NCI-H460 (cell line): Measurements from ENCODE around the gene EDC3. TPM values are rescaled to one million over a fixed set of nuclear protein-coding genes. Genes with fewer than 3 reads are reported as not detected.
"Not testable (repeated sequence)": the region's sequence is repeated elsewhere in the genome, so short reads cannot be mapped to it uniquely, and the experiment has no call there.

Experiments used
- DNase-seq: peaks from one replicate; pipeline ENCODE4 v3.0.0-alpha.2; 2016; ENCODE audit warnings: low read depth; ENCODE audit errors: extremely low read depth
- total RNA-seq: library from RNA; depleted of rRNA; stranded (reverse); fragments of >200 nt; shearing (Covaris generic); gene quantifications from 2 replicates; pipeline ENCODE4 v1.2.3, GENCODE V29; 2014

EDC3 gene
- total RNA-seq, 1 experiment from 2014 or later, result 10.3 TPM

DNA sequence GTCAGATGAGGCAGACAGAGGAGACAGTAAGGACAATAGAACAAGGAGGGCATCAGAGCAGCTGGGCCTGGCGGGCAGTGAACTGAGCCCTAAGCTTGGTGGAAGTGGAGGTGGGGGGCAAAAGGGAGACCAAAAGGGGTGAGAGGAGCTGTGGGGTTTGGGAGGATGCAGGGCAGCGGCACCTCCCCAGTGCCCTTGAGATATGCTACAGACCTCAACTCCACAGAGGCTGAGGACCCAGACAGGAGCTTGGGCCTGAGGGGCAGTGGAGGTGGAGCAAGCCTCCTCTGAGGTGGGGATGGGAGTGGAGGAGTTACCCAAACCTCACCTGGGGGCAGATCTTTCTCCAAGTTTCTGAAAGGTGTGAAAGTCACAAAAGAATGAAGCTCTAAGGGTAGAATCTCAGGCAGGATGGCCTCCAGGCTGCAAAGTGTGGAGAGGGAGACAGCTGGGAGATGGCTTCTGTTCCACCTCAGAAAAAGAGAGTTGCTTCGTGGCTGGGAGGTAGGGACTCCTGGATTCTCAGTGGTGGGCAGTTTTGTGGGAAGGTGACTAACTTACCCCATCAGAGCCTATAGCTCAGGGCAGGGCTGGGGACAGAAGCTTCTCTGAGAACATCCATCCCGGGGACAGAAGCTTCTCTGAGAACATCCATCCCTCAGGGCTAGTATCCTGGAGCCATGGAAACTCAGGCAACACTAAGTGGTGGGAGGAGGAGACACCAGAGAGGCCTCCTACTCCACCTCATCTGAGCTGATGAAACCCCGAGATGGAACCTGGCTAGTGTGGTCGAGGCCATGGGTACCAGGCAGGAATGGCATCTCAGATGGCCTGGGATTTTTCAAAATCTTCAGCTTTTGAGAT is 82.5 kb downstream of the EDC3 start:
- no peak for DNase-seq

DNA sequence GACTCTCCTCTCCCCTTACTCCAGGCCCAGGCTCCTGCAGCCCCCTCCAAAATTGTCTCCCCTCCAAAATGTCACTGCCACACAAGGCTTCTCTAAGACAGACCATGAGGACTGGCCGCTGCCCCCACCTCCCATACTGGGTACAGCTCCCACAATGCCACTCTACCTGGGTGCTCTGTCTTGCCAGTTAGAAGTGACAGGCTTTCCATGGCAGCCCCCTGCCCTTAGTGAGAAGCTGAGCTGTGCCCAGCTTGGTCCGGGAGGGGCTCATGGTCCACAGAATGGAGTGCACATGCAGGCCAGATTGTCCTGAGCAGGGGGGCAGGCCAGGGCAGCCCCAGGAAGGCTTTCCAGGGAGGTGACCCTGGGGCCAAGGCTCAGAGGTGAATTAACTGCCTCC is 83.1 kb downstream of the EDC3 start:
- DNase-seq, result no peak

DNA sequence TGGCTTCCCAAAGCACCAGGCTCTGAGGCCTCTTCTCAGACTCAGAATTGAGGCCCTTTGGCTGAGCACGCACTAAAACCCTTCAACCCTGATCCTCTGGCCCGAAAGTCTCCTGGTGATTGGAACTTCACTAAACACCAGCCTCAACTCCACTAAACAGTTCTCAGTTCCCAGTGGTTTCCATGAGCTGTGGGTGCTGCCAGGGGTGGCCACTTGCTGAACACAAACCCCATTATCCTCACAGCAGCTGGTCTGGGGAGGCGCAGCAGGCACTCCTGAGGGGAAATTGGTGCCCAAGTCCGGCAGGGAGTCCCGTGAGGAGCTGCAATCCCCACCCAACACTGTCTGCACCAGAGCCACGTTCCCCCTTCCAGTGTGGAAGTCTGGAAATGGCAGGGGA is 84.0 kb downstream of the EDC3 start:
- no peak for DNase-seq

DNA sequence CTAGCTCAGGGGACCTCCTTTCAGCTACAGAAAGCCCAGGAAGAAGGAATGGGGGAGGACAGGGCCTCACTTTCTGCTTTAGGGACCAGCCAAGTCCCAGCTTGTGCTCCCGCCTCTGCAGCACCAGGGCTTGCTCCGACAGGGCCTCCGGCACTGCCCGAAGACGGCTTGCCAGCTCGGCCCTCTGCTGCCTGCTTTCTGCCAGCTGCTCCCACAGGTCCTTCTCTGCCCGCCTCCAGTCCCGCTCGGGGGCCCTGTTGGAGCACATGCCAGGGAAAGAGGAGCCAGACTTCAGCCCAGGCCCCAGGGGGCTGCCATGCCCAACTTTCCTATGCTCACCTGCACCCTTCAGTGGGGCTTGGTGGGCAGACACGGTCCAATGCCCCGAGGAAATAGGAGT is 84.5 kb downstream of the EDC3 start:
- DNase-seq, result no peak

DNA sequence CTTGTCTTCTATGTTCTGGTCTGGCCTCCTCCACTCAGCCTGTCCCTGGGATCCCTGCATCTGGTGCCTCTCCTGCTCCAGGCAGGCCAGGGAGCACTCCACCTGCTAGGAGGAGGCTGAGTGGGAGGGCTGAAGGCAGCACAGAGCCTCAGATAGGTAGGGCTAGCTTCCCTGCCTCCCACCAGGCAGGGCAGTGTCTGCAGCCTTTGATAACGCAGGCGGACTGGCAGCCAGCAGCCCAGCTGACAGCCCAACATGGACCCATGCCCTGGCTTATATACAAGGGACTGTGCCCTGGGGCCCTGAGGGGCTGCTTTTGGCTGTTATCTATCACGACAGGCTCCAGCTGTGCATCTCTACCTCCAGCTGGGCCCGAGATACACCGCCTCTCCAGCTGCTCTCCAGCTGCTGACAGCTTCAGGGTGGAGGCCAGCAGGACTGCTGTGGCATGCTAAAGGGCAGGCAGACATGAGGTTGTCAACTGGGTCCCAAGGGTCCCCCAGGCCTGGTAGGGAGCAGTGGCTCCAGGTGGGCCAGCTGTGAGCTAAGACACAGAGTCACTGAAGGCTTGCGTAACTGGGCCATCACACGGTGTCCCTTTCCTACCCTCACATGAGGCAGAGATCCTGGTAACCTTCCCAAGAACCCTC is 85.4 kb downstream of the EDC3 start:
- no peak for DNase-seq

DNA sequence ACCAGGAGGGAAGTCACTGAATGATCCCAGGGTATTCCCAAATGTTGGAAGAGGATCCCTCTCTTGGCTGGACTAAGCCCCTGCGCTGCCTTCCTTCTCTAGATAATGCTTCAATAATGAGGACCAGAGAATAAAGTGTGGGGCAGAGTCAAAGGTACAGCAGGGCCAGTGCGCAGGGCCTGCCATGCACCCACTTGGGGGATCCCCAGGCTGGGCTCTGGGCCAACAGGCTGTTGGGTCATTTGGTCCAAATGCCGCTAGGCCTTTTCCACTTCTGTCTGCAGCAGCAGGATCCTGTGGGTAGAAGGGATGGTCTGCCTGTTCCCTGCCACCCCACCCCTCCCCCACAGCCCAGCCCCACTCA is 85.9 kb downstream of the EDC3 start:
- no peak for DNase-seq

DNA sequence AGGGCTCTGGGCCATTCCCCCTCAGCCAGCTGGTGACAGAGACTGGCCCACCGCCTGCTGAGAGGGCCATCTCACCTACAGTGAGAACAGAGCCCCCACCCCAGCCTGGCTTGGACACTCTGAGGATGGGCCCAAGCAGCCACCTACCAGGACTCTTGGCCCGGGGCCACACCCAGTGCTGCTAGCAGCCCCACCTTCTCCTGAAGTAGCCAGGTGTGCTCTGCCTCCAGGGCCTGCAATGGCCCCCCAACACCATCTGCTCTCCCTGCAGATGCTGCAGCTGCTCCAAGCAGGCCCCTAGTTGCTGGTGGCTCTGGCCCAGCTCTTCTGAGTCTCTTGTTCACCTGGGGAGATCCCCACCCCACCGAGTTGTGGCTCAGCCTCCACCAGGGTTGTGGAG is 87.0 kb downstream of the EDC3 start:
- DNase-seq, result no peak

DNA sequence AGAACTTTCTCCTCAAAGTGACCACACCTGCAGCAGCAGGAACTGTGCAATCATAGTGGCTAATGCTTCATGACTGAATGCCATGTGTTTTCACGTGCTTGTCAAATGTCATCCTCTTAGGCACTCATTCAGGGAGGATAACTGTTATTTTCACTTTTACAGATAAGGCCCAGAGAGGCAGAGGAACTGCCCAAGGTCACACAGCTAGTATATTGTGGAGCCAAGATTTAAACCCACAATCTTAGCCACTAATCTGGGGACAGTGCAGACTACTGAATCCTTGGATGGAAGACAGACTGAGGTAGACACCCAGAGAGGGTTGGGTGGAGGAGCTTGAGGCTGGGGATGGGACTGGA is 90.1 kb downstream of the EDC3 start:
- no peak for DNase-seq

DNA sequence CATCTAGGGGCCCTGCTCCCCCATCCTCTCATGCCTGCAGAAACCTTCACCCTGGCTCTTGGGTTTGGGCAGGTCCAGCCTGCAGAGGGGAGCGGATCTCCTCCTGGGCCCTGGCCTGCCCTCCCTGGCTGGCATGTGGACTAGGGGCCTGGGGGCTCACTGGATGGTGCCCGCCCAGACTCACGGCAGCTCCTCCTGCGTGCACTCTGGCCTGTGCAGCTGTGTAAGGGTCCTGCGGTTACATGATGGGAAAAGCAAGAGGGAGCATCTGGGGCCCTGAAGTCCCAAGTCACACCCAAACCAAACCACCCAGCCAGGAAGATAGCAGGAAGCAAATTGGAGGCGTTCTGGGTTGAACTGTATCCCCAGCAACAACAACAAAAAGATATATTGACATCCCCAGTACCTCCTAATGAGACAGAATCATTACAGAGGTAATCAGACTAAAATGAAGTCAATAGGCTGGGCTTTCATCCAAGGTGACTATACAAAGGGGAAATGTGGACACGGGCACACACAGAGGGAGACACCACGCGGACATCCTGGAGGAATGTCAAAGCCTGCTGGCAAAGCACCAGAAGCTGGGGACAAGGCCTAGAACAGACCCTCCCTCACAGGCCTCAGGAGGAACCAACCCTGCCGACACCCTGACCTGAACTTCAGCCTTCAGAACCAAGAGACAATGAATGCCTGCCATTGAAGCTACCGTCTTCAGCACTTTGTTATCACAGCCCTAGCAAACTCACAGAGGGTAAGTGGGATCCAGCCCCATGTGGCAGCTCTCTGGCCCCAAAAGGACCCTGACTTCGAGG is 90.6 kb downstream of the EDC3 start:
- no peak for DNase-seq

DNA sequence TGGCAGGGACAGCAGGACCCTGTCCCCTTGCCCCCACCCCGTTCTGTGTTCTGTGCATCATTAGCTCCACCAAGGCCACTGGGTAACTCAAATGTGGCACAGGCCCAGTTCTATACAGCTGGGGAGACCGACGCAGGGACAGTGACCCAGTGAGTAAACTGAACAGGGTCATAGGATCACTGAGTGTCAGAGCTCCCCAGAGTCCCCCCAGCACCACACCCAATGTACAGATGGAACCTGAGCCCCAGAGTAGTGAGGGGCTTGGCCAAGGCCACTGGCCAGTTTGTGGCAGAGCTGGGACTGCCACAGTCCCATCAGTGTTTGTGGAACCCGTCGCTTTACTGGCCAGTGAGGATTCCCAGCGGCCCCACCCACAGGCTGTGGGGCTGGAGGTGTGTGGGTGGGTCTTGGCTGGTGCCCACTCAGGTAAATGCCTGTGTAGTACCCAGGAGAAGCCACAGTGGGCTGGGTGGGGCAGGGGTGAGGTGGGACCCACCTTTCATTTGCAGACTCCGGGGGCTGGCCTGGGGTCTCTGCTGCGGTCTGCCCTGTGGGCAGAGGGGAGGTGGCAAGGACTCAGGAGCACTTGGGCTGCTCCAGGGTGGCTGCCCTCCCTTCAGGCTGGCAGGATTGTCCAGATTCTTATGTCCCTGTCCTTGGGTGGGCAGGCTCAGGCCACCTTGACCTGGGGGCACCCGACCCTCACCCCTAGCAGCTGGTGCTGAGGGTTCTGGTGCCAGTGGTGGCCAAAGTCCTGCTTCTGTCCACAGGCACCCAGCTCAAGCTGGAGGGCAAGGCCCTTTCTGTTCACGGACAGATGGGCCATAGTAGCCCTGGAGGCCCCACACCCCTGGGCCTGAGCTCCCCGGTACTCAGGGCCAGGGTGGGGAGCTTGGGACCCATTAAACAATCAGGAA is 91.8 kb downstream of the EDC3 start:
- no peak for DNase-seq

DNA sequence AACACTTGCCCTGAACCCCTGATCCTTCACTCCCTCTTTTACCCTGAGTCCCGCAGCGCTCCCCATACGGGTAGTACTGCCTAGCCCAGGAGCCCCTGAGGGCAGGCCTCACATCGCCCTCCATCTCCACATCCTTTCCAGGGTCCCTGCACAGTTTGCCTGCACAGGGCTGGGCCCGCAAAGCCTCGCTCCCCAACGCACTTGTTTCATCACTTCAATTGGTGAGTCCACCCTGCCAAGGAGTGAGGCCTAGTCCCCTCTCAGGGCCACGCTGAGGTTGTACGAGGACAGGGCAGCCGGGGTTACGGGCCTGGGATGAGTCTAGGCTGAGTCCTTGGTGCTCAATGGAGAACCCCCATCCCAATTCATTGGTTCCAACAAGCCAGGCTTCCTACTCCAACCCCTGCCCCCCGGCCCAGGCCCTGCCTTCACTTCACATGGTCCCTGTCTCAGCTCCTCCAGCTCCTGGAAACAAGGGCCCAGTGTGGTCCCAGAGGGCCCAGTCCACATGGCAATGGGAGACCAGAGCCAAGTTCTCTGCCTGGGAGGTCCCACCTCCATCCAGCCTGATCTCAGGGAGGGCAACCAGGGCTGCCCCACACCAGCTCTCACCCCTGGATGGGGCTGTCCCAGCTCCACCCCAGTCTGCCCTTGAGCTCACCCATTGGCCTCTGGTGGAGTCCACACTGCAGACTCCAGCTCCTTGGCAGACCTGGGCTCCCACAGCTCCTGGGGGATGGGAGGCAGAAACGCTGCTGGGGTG is 92.6 kb downstream of the EDC3 start:
- no peak for DNase-seq

DNA sequence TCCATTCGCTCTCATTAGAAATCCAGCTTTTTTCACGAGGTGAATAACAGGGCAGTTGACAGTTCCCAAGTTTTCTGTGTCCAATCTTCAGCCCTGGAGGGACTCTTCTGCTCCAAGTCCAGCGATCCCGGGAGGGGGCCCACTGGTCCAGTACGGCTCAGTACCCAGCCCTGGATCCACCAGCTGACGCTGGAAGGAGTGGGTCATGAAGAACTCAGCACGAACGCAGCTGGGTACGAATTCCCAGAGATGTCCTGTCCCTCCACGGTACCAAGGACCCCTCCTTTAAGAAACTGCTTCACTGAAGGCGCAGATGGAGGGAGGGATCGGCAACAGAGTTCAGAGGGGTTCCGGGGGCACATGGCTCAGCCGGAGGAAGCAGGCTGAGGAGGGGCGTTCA is 96.7 kb downstream of the EDC3 start:
- DNase-seq, result no peak

DNA sequence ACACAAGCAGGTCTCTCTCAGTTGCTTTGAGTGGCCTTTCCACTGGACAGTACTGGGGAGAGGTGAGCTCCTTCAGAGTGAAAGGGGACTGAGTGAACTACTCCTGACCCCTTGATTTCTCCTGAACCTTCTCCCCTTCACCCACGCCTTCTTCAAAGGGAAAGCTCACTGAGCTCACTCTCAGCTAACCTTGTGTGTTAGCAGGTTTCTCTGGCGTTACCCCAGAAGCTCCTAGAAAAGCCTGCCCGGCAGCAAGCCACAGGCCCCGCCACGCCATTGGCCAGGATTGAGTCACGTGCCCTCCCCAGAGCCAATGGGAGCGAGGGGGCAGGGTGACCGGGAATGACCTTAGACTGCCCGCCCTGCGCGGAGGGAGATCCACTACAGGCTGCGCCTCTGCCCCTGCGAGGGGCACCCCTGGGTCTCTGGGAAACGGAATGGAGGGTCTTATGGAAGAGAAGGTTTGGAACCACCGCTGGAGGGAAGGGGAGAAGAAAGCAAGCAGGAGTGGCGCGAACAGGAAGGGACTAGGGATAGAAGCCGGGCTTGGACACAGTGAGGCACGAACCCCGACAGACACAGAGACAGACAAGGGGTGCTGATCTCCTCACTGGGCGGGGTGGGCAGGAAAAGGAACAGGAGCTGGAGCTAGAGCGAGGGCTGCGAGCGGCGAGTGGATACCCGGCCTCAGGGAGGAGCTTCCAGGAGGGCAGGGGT is 97.5 kb downstream of the EDC3 start:
- DNase-seq, result peak; percentile 83

DNA sequence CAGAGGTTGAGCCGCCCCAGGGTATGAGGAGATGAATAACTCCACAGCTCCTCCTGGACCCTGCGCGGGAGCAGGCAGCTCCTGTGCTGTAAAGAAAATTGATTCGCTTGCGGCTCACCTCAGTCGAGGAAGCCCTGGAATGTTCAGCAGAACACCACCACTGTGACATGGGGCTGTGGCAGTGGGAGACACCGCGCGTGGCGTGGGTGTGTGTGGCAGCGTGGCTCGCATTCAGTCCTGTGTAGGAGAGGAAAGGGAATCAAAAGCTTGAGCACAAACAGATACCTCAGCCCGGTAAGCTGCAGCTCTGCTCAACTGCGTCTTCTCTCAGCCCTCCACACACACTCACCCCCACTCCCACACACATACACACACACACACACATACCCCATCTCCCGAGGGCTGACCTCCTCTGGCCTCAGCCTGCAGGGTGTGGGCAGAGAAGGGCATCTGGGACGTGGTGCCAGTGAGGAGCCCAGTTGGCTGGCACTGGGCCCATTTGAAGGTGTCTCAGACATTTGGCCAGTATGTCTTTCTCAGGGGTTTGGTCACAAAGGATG is 98.6 kb downstream of the EDC3 start:
- DNase-seq, result not testable (repeated sequence)

DNA sequence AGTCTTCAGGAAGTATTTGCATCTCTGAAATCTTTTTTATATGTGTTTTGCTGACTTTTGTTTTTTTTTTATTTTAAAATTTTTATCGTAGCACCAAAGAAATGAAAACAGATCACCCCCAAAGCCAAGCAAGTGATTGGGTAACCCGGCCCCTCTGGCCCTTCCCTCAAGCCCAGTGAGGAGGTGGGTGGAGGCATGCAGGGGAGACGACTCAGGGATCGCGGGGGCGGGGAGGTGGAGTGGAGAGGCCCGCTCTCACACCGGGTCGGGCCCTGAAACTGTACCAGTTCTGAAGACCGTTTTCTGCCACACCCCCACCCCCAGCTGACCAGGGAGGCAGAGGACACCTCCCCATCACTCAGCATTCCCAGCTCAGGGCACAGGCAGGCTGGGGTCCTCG is 99.1 kb downstream of the EDC3 start:
- not testable (repeated sequence) for DNase-seq

DNA sequence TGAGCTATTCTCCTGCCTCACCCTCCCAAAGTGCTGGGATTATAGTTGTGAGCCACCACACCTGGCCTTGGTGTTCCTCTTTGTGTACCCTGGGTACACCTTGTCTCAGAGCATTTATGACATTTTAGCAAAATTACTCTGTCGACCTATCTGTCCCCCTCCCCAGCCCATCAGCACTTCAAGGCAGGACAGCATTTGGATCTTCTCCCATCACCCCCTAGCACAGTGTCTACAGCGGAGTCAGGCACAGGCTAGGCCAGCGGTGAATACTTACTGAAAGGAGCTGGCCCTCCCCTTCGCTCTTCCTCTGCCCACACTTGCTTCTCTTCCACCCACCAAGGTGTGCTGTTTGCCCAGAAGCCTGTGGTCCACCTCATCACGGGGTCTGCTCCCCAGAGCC is 100.6 kb downstream of the EDC3 start:
- DNase-seq, result no peak

DNA sequence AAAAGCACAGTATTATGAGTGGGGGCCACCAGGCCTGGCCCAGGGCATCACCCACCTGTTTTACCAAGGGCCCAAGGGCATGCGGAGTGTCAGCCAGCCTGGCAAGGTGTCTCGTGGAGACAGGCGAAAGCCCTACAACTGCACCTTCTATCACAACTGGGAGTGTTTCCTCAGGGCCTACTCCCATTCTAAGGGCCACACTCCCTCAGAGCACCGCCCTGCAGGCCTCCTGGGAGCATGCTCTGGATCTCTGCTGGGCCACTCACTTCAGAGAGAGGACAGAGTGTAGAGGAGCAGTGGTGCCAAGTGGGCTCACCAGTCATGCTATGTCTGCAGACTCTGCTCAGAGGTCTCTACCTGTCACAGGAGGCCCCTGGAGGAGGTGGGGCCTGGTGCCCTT is 101.4 kb downstream of the EDC3 start:
- DNase-seq, result no peak

DNA sequence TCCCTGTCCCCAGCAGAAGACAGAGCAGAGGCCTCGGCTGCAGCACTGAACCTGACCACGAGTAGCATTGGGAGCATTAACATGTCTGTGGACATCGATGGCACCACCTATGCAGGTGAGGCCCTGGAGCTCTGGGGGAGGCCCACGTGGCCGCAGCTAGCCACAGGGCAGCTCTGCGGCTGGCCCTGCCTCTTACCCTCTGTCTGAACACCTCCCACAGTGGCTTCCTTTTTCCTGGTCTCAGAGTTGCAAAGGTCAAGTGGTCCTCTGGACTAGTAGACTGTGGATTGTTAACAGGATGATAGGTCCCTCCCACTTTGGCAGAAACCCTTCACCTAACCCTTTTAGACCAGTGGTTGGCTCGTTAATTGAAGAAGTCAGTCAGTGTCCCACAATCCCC is 102.7 kb downstream of the EDC3 start:
- DNase-seq, result no peak

DNA sequence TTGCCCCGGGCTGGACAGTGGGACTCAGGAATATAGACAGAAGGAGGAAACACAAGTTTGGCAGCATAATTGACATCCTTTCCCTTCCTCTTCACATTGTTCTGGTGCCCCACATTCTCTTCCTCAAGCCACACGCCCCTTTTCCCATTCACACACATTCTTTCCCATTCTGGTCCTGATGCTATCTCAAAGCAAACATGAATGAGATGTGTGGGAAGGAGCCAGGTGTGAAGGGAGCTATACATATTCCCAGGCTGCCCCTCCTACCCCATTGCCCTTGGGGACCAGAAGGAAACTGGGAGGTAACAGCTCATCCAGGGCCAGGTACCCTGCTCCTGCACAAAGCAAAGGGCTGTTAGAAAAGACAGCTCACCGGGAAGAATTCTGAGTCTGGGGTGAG is 103.6 kb downstream of the EDC3 start:
- no peak for DNase-seq
